ENCODE data around the gene TSPAN32.
"Not testable (repeated sequence)": the region's sequence is repeated elsewhere in the genome, so short reads cannot be mapped to it uniquely, and the experiment has no call there.

TSPAN32 gene

GRCh38 chr11:2315395-2316168 is 13.8 kb downstream of the TSPAN32 start:
- DNase-seq (ENCODE audit: low read depth in 2 of 2) = no peak

- DNase-seq (ENCODE audit: low read depth in 2 of 2) = no peak
These were observed 14.6 kb downstream of the TSPAN32 start for GRCh38 chr11:2316169-2316962.

- no peak for DNase-seq (ENCODE audit: low read depth in 2 of 2)
These were observed 15.1 kb downstream of the TSPAN32 start for GRCh38 chr11:2316963-2317244.

DNA sequence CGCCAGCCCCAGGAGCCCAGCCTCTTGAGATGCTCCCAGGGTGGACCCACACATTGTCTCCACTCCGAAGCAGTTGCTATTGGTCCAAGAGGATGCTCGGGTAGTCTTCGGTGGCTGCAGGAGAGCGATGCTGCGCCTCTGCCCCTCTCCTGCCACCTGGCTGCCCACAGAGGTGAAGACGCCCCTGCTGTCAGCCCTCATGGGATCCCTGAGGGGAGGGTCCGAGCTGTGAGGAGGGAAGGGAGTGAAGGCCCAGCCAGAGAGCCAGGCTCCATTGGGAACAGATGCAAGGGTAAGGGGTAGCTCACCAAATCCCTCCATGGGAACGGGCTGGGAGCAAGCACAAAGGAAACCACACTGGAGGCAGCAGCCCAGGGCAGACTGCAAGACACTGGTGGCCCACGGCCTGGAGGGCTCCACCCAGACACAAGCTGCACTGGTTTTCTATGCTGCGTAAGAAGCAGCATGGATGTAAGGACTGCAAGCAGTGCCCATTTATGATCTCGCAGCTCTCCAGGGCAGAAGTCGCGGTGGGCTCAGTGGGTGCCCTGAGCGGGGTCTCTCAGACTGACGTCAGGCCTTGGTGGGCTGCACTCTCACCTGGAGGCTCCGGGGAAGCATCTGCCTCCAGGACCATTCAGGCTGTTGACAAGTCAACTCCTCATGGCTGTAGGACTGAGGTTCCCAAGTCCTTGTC is 15.7 kb downstream of the TSPAN32 start:
- no peak for DNase-seq (ENCODE audit: low read depth in 2 of 2)

GRCh38 chr11:2318123-2318522 is 16.3 kb downstream of the TSPAN32 start:
- DNase-seq (ENCODE audit: low read depth in 2 of 2) = no peak

DNA sequence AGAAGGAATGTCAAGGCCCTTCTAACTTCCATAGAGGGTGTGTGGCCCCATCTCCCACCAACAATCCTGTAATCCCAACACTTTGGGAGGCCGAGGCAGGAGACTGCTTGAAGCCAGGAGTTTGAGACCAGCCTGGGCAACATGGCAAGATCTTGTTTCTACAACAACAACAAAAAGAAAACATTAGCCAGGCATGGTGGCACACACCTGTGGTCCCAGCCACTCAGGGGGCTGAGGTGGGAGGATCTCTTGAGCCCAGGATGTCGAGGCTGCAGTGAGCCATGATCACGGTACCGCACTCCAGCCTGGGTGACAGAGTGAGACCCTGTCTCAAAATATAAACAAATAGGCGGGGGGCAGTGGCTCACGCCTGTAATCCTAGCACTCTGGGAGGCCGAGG is 16.9 kb downstream of the TSPAN32 start:
- no peak for DNase-seq (ENCODE audit: low read depth in 2 of 2)

- no peak for DNase-seq (ENCODE audit: low read depth in 2 of 2)
These were observed 18.1 kb downstream of the TSPAN32 start for GRCh38 chr11:2319791-2320472.

DNA sequence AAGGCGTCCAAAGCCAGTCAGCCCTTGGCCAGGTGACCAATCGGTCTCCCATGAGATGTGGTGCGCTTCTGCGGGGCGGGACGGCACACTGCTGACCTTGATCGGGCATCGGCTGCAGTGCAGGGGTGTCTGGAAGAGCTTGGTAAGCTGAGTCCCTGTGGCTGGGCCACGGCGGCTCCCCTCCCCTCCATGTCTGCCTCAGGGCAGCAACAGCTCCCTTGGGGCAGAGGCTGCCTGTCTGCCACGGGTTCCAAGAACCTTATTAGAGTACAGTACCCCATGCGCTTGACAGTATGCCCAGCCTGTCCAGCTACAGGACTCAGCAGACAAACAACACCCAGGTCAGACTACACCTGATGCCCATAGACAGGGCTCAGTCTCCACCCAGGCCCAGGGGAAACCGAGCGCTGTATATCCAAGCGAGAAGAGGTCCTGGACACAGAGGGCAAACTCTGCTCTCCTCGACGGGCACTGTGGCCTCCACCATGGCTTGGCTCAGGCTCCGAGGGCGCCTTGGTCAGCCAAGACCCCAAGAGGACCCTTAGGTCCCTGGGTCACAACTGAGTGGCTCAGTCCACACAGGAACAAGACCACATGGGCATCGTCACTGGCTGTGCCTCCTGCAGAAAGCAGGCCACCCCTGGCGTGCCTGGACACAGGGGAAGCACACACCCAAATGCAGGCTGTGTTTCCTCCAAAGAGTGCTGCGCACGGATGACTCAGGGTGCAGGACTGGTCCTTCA is 18.9 kb downstream of the TSPAN32 start:
- no peak for DNase-seq (ENCODE audit: low read depth in 2 of 2)

GRCh38 chr11:2321311-2321683 is 19.5 kb downstream of the TSPAN32 start:
- no peak for DNase-seq (ENCODE audit: low read depth in 2 of 2)

- no peak for DNase-seq (ENCODE audit: low read depth in 2 of 2)
These were observed 23.3 kb downstream of the TSPAN32 start for GRCh38 chr11:2325123-2325522.

GRCh38 chr11:2325719-2326118 is 23.9 kb downstream of the TSPAN32 start:
- no peak for DNase-seq (ENCODE audit: low read depth in 2 of 2)

GRCh38 chr11:2327032-2327431 is 25.2 kb downstream of the TSPAN32 start:
- DNase-seq (ENCODE audit: low read depth in 2 of 2) = no peak

GRCh38 chr11:2328021-2328420 is 26.2 kb downstream of the TSPAN32 start:
- DNase-seq (ENCODE audit: low read depth in 2 of 2) = no peak

GRCh38 chr11:2328656-2329354 is 27.0 kb downstream of the TSPAN32 start:
- DNase-seq (ENCODE audit: low read depth in 2 of 2) = no peak

DNA sequence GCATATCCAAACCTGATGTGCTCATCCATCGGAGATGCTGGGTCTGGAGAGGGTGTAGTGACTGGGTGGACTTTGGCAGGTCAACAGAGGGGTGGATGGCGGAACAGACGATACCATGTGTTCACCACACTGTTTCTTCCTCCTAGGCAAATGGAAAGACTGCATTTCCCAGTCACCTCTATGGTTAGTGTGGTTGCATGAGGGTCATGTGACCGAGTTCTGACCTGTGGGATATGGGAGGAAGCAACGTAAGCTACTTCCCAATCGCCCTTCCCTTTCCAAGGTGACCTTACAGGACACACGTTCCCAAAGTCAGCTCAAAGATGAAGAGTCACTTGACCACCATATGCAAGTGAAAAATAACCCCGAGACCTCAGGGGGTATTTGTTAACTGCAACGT is 27.7 kb downstream of the TSPAN32 start:
- no peak for DNase-seq (ENCODE audit: low read depth in 2 of 2)

- no peak for DNase-seq (ENCODE audit: low read depth in 2 of 2)
These were observed 28.9 kb downstream of the TSPAN32 start for GRCh38 chr11:2330696-2331095.

DNA sequence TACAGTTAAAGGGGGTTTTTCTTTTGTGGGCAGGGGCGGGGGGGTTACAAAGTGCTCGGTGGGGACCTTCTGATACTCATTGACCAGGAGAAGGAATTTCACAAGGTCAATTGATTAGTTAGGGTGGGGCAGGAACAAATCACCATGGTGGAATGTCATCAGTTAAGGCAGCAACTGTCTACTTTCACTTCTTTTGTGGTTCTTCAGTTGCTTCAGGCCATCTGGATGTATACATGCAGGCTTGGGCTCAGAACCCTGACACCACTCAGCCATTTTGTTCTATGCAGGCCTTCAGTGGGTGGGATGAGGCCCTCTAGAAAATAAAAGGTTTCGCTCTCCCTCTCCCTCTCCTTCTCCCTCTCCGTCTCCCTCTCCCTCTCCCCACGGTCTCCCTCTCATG is 29.6 kb downstream of the TSPAN32 start:
- no peak for DNase-seq (ENCODE audit: low read depth in 2 of 2)

DNA sequence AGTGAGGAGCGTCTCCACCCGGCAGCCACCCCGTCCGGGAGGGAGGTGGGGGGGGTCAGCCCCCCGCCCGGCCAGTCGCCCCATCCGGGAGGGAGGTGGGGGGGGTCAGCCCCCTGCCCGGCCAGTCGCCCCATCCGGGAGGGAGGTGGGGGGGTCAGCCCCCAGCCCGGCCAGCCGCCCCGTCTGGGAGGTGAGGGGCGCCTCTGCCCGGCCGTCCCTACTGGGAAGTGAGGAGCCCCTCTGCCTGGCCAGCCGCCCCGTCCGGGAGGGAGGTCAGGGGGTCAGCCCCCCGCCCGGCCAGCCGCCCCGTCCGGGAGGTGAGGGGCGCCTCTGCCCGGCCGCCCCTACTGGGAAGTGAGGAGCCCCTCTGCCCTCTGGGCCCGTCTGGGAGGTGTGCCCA is 30.8 kb downstream of the TSPAN32 start:
- not testable (repeated sequence) for DNase-seq (ENCODE audit: low read depth in 2 of 2)

- not testable (repeated sequence) for DNase-seq (ENCODE audit: low read depth in 2 of 2)
These were observed 31.8 kb downstream of the TSPAN32 start for GRCh38 chr11:2333486-2334205.

- not testable (repeated sequence) for DNase-seq (ENCODE audit: low read depth in 2 of 2)
These were observed 33.5 kb downstream of the TSPAN32 start for GRCh38 chr11:2335286-2335685.

Measured in fibroblast of skin of left biceps (primary cell).